ENCODE results near the gene ALK. TPM values are rescaled to one million over a fixed set of nuclear protein-coding genes. Genes with fewer than 3 reads are reported as not detected.

ALK gene
- total RNA-seq, 4 donors from 2014 or later = 0.85 to 2.4 (median 1.8) TPM

DNA sequence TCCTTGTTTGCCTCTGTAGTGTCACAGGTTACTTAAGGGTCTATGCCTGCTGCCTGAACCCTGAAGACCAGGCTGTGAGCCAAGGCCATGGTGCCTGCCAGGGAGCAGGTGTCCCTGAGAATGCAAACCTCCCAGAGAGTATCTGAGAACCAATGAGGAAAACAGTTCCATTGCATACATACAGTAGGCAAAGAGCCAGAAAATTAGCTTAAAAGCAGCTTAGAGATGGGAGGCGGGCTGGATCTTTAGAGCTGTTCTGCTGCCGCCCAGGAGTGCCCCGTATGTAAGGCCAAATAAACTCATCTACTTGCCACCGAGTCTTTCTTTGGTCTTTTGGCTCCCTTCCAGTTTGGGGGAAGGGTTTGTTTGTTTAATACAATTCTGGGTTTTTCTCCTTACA is 478.2 kb downstream of the ALK start:
- TF ChIP-seq, protein P1, sequence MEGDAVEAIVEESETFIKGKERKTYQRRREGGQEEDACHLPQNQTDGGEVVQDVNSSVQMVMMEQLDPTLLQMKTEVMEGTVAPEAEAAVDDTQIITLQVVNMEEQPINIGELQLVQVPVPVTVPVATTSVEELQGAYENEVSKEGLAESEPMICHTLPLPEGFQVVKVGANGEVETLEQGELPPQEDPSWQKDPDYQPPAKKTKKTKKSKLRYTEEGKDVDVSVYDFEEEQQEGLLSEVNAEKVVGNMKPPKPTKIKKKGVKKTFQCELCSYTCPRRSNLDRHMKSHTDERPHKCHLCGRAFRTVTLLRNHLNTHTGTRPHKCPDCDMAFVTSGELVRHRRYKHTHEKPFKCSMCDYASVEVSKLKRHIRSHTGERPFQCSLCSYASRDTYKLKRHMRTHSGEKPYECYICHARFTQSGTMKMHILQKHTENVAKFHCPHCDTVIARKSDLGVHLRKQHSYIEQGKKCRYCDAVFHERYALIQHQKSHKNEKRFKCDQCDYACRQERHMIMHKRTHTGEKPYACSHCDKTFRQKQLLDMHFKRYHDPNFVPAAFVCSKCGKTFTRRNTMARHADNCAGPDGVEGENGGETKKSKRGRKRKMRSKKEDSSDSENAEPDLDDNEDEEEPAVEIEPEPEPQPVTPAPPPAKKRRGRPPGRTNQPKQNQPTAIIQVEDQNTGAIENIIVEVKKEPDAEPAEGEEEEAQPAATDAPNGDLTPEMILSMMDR (IDR thresholded peaks at IDR 0.05; ENCODE audit: low read depth) = no peak

DNA sequence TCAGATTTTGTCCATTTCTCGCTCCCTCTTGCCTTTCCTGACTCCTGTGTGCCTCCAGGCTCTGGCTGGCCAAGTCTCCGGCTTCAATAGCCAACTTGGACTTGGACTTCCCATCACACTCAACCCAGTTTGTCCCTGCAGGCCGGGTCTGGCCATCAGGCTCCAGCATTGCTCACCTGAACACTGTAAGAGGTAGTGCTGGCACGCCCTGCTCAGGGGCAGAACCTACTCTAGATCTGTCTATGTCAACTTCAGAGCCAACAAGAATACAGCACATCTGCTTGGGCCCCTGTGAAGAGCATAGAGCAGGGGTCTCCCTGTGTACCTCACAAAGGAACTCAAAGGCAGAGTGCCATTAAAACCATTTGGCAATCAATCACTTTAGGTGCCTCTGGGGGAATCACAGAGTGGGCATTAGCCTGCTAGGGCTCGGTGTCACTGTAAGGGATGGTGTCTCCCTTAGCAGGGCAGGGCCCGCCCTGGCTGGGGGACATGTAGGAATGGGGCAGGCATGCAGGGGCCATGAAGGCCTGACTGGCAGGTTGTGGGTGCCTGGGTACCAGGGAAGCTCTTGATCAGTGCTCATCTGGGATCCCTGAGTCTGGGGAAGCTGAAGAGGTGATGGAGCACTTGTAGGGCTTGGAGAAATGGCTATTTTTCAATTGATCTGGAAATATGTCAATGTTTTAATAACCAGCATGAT is 480.3 kb downstream of the ALK start:
- TF ChIP-seq, protein P1 (IDR thresholded peaks at IDR 0.05; ENCODE audit: low read depth) = no peak

DNA sequence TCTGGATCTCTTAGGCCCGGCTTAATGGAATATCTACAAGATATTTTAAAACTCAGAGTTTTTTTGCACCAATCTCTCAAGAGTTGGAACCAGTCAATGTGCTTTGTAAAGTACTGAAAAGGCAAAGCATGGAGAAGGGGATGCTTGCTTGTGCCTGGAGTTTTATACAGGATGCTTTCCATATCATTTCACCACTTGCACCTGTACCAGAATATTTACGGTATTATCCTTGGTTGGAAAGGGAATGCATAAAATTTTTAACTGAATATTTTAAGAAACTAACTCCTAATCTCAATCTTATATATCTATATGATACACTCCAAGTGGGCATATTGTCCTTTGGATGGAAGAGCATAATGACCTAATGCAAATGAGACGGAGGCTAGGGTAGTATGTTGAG is 487.5 kb downstream of the ALK start:
- TF ChIP-seq, protein P1 (IDR thresholded peaks at IDR 0.05; ENCODE audit: low read depth) = no peak

DNA sequence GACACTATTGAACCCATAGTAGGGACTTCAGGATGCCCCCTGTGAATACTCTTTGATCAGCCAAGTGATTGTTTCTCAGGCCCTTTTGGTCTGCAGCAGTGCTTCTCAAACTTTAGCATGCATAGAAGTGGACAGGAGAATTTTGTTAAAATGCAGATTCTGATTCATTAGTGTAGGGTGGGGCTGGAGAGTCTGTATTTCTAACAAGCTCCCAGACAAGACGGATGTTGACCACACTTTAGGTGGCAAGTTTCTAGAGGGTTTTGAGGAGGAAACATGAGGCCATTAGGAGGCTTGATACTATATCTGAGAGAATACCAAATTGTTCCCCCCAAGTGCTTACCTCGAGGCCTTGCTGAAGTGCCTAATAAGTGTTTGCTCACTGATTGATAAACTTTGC is 488.3 kb downstream of the ALK start:
- TF ChIP-seq, protein P1 (IDR thresholded peaks at IDR 0.05; ENCODE audit: low read depth) = no peak

DNA sequence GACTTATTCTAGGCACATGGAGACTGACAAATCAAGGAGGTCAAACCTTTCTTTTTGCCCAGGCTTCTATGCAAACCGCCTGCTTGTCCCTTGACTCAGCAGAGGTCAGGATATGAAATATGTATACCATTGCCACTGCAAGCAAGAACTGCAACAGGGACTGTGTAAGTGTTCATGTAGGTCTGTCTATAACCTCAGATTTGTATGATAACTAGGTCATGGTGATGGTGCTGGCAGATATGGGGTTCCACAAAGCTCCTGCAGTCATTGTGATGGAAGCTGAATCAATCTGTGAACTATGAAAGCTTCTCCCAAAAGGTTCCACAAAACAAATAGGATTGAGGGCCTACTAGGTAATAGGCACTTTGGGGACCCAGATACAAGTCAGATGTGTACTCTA is 489.9 kb downstream of the ALK start:
- TF ChIP-seq, protein P1 (IDR thresholded peaks at IDR 0.05; ENCODE audit: low read depth) = no peak

DNA sequence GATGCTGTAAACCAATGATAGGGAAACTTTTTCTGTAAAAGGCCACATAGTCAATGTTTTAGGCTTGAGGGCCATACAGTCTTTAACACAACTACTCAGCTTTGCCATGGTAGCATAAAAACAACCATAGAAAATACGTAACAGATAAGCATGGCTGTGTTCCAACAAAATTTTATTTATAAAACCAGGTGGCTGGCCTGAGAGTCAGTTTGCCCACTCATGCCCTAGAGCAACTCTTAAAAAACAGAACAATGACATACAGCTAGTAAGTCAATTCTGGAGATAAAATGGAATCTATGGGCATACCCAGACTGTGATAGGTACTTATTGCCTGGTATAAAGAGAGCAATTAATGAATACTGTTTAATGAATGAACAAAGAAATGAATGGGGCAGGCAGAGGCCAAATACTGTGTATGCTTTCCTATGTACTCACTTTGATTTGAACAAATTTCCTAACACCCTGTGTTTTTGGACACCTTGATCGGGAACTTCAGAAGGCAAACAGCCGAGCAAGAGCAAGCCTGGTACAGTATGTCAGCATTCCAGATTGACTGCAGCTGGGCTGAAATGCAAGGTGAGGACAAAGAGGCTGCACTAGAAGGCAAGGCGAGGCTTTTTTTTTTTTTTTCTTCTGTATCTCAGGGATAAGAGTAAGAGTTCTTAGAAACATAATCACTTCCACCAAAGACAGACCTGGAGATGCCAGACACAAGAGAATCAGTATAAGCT is 490.8 kb downstream of the ALK start:
- TF ChIP-seq, protein P1 (IDR thresholded peaks at IDR 0.05; ENCODE audit: low read depth) = no peak

DNA sequence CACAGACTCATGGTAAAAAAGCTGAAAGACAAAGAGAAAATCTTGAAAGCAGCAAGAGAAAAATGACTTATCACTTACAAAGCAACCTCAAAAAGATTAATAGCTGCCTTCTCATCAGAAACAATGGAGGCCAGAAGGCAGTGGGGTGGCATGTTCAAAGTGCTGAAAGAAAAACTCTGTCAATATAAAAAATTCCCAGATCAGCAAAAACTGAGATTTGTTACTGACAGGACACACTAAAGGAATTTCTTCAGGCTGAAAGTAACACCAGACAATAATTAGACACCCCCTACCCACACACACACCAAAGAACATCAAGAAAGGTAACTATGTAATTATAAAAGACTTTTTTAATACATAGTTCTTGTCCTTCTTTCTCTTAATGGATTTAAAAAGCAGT is 495.0 kb downstream of the ALK start:
- TF ChIP-seq, protein P1 (IDR thresholded peaks at IDR 0.05; ENCODE audit: low read depth) = no peak
